Measurements from ENCODE around the gene COL20A1.

COL20A1 gene

DNA sequence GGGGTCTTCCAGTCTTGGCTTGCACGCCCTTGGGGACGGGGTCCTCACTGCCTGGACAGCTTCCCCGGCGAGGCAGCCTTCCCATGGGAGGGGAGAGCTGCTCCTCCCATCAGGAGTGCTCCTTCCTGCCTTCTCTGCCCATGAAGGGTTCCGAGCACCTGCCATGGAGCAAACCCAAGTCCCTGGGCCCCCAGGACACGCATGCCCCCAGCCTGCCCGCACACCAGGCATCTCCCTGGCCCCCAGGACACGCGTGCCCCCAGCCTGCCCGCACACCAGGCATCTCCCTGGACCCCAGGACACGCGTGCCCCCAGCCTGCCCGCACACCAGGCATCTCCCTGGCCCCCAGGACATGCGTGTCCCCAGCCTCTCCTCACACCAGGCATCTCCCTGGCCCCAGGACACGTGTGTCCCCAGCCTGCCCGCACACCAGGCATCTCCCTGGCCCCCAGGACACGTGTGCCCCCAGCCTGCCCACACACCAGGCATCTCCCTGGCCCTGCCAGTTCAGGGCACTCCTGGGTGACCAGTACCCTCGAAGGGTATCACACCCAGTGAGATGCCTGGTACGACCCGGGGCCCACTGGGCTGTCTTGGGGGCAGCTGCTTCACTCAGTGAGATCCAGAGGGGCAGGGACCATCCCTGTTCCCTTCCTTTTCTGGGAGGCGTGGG, 21.7 kb downstream of the COL20A1 start:
- no peaks in the 10 kb centered on the region for H3K4me1 ChIP-seq (ENCODE audit: control insufficient read depth, insufficient read depth, low read length)
- no peak overlapping the region for H3K4me3 ChIP-seq (ENCODE audit: low read depth, low read length)
- ChIA-PET POLR2A (no interaction called here), CTCF (interaction anchor here (1.1 kb wide), 1 partner anchor 67 kb away, joined by 6 read pairs; no protein-coding TSS in a partner anchor)
- H3K27ac ChIP-seq (ENCODE audit: extremely low read depth, low read depth, low read length) = no peak overlapping the region
- no peaks in the 10 kb centered on the region for H3K36me3 ChIP-seq (ENCODE audit: control insufficient read depth in 2 of 2, insufficient read depth in 1 of 2, low read length in 2 of 2)
- H3K9me3 ChIP-seq (ENCODE audit: control insufficient read depth, insufficient read depth, low read depth, low read length) = no peaks in the 10 kb centered on the region
- TF ChIP-seq, protein P1, sequence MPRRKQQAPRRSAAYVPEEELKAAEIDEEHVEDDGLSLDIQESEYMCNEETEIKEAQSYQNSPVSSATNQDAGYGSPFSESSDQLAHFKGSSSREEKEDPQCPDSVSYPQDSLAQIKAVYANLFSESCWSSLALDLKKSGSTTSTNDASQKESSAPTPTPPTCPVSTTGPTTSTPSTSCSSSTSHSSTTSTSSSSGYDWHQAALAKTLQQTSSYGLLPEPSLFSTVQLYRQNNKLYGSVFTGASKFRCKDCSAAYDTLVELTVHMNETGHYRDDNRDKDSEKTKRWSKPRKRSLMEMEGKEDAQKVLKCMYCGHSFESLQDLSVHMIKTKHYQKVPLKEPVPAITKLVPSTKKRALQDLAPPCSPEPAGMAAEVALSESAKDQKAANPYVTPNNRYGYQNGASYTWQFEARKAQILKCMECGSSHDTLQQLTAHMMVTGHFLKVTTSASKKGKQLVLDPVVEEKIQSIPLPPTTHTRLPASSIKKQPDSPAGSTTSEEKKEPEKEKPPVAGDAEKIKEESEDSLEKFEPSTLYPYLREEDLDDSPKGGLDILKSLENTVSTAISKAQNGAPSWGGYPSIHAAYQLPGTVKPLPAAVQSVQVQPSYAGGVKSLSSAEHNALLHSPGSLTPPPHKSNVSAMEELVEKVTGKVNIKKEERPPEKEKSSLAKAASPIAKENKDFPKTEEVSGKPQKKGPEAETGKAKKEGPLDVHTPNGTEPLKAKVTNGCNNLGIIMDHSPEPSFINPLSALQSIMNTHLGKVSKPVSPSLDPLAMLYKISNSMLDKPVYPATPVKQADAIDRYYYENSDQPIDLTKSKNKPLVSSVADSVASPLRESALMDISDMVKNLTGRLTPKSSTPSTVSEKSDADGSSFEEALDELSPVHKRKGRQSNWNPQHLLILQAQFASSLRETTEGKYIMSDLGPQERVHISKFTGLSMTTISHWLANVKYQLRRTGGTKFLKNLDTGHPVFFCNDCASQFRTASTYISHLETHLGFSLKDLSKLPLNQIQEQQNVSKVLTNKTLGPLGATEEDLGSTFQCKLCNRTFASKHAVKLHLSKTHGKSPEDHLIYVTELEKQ (tag by site-specific recombination; IDR thresholded peaks at IDR 0.05; ENCODE audit: borderline replicate concordance) = no peak
- no peak for TF ChIP-seq ZNF791 (tag by site-specific recombination; IDR thresholded peaks at IDR 0.05)
- TF ChIP-seq ZFP69B (tag by site-specific recombination; IDR thresholded peaks at IDR 0.05) = 0 out of 2 replicates have a peak, but pooled peaks have one; percentile 22

DNA sequence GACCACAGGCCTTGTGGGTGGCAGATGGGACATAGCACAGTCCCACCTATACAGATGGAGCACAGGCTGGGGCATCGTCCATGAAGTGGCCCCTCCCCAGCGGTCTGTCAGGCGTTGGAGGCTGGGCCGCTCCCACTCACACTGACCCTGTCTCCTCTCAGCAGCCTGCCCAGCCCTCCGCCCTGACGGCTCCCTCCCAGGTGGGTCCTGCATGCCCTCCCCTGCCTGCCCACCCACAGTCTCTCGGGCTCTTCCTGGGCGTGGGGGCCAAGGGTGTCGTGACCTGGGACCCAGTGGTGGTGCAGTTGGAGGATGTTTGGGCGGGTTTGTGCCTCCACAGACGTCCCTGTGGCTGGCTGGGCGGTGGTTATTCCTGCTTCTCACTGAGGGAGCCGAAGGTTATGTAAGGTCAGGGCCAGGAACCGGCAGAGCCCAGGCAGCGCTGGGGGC, 22.3 kb downstream of the COL20A1 start:
- ChIA-PET POLR2A (interaction anchor here (0.6 kb wide), 1 partner anchor 10 kb away, joined by 3 read pairs; no protein-coding TSS in a partner anchor), CTCF (no interaction called here)
- Histone ChIP-seq H3K9me3 (ENCODE audit: control insufficient read depth, insufficient read depth, low read depth, low read length) (no peaks in the 10 kb centered on the region), H3K4me3 (ENCODE audit: low read depth, low read length) (no peak overlapping the region), H3K4me1 (ENCODE audit: control insufficient read depth, insufficient read depth, low read length) (no peaks in the 10 kb centered on the region), H3K27ac (ENCODE audit: extremely low read depth, low read depth, low read length) (no peak overlapping the region), H3K36me3 (ENCODE audit: control insufficient read depth in 2 of 2, insufficient read depth in 1 of 2, low read length in 2 of 2) (no peaks in the 10 kb centered on the region)
- TF ChIP-seq, protein P2, sequence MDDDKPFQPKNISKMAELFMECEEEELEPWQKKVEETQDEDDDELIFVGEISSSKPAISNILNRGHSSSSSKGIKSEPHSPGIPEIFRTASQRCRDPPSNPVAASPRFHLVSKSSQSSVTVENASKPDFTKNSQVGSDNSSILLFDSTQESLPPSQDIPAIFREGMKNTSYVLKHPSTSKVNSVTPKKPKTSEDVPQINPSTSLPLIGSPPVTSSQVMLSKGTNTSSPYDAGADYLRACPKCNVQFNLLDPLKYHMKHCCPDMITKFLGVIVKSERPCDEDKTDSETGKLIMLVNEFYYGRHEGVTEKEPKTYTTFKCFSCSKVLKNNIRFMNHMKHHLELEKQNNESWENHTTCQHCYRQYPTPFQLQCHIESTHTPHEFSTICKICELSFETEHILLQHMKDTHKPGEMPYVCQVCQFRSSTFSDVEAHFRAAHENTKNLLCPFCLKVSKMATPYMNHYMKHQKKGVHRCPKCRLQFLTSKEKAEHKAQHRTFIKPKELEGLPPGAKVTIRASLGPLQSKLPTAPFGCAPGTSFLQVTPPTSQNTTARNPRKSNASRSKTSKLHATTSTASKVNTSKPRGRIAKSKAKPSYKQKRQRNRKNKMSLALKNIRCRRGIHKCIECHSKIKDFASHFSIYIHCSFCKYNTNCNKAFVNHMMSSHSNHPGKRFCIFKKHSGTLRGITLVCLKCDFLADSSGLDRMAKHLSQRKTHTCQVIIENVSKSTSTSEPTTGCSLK (tag by site-specific recombination; IDR thresholded peaks at IDR 0.05) = no peak
- TF ChIP-seq ZFHX2 (tag by site-specific recombination; conservative IDR thresholded peaks at IDR 0.05) (peak; percentile 54), ZNF623 (tag by site-specific recombination; IDR thresholded peaks at IDR 0.05) (no peak), EGR2 (tag by site-specific recombination; IDR thresholded peaks at IDR 0.05; ENCODE audit: low read depth) (peak; percentile 55; the same call in 1 of the 2 replicates)

DNA sequence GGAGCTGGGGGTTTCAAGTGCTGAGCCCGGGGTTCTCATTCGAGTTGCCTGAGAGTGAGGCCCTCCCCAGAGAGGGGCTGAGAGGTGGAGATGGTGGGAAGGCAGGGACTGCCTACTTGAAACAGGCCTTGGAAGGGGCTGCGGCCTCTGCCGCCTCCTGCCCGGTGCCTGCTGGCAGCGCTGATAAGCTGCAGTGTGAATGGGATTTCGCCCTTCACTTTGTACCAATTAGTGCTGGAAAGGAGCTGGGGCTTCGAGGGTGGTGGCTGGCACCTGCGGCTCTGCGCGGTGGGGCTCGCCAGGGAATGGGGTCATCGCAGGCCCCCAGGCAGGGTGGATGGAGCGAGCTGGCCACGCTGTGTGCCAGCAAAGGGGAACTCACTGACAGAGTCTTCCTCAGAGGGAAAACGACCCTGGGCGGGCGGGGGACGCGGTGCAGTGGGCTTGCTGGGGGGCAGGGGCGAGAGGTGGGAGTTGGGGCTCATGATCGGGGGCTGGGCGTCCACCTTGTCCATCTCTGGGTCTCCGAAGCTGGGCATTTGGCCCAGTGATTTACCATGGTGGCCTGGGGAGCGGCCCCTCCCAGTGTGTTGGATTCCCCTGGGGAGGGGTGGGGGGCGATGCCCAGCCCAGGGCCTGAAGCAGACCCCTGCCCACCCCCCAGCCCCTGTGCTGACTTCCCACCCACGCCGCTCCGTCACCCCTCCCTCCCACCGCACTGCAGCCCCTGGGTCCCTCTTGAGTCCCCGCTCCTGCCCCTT, 22.9 kb downstream of the COL20A1 start:
- H3K9me3 ChIP-seq (ENCODE audit: control insufficient read depth, insufficient read depth, low read depth, low read length) = no peaks in the 10 kb centered on the region
- POLR2A ChIA-PET = interaction anchor here (0.6 kb wide), 1 partner anchor 11 kb away, joined by 3 read pairs; no protein-coding TSS in a partner anchor
- H3K27ac ChIP-seq (ENCODE audit: extremely low read depth, low read depth, low read length) = no peak overlapping the region
- CTCF ChIA-PET = no interaction called here
- no peak overlapping the region for H3K4me3 ChIP-seq (ENCODE audit: low read depth, low read length)
- H3K4me1 ChIP-seq (ENCODE audit: control insufficient read depth, insufficient read depth, low read length) = no peaks in the 10 kb centered on the region
- no peaks in the 10 kb centered on the region for H3K36me3 ChIP-seq (ENCODE audit: control insufficient read depth in 2 of 2, insufficient read depth in 1 of 2, low read length in 2 of 2)
- no peak for TF ChIP-seq KLF16 (tag by site-specific recombination; IDR thresholded peaks at IDR 0.05)
- TF ChIP-seq, protein P3, sequence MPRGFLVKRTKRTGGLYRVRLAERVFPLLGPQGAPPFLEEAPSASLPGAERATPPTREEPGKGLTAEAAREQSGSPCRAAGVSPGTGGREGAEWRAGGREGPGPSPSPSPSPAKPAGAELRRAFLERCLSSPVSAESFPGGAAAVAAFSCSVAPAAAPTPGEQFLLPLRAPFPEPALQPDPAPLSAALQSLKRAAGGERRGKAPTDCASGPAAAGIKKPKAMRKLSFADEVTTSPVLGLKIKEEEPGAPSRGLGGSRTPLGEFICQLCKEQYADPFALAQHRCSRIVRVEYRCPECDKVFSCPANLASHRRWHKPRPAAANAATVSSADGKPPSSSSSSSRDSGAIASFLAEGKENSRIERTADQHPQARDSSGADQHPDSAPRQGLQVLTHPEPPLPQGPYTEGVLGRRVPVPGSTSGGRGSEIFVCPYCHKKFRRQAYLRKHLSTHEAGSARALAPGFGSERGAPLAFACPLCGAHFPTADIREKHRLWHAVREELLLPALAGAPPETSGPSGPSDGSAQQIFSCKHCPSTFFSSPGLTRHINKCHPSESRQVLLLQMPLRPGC (tag by site-specific recombination; IDR thresholded peaks at IDR 0.05) = no peak
- TF ChIP-seq, protein P4, sequence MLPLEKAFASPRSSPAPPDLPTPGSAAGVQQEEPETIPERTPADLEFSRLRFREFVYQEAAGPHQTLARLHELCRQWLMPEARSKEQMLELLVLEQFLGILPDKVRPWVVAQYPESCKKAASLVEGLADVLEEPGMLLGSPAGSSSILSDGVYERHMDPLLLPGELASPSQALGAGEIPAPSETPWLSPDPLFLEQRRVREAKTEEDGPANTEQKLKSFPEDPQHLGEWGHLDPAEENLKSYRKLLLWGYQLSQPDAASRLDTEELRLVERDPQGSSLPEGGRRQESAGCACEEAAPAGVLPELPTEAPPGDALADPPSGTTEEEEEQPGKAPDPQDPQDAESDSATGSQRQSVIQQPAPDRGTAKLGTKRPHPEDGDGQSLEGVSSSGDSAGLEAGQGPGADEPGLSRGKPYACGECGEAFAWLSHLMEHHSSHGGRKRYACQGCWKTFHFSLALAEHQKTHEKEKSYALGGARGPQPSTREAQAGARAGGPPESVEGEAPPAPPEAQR (tag by site-specific recombination; IDR thresholded peaks at IDR 0.05) = no peak
- no peak for TF ChIP-seq ZNF394 (tag by site-specific recombination; IDR thresholded peaks at IDR 0.05; ENCODE audit: borderline replicate concordance)
- TF ChIP-seq, protein P5, sequence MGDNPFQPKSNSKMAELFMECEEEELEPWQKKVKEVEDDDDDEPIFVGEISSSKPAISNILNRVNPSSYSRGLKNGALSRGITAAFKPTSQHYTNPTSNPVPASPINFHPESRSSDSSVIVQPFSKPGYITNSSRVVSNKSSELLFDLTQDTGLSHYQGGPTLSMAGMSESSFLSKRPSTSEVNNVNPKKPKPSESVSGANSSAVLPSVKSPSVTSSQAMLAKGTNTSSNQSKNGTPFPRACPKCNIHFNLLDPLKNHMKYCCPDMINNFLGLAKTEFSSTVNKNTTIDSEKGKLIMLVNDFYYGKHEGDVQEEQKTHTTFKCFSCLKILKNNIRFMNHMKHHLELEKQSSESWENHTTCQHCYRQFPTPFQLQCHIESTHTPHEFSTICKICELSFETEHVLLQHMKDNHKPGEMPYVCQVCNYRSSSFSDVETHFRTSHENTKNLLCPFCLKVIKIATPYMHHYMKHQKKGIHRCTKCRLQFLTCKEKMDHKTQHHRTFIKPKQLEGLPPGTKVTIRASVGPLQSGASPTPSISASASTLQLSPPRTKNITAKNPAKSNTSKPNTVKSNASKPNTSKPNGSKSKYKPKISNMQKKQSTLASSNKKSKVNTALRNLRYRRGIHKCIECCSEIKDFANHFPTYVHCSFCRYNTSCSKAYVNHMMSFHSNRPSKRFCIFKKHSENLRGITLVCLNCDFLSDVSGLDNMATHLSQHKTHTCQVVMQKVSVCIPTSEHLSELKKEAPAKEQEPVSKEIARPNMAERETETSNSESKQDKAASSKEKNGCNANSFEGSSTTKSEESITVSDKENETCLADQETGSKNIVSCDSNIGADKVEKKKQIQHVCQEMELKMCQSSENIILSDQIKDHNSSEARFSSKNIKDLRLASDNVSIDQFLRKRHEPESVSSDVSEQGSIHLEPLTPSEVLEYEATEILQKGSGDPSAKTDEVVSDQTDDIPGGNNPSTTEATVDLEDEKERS (tag by site-specific recombination; IDR thresholded peaks at IDR 0.05) = no peak
- TF ChIP-seq FEZF1 (tag by site-specific recombination; IDR thresholded peaks at IDR 0.05) = no peak
- TF ChIP-seq, protein P6, sequence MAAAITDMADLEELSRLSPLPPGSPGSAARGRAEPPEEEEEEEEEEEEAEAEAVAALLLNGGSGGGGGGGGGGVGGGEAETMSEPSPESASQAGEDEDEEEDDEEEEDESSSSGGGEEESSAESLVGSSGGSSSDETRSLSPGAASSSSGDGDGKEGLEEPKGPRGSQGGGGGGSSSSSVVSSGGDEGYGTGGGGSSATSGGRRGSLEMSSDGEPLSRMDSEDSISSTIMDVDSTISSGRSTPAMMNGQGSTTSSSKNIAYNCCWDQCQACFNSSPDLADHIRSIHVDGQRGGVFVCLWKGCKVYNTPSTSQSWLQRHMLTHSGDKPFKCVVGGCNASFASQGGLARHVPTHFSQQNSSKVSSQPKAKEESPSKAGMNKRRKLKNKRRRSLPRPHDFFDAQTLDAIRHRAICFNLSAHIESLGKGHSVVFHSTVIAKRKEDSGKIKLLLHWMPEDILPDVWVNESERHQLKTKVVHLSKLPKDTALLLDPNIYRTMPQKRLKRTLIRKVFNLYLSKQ (tag by site-specific recombination; IDR thresholded peaks at IDR 0.05; ENCODE audit: borderline replicate concordance) = no peak

Data from HEK293 (cell line).